ENCODE results near the gene SH3BGRL3.
A peak's percentile ranks its signal among the peaks of the same experiment; 100 is the strongest.
"Not testable (repeated sequence)": the region's sequence is repeated elsewhere in the genome, so short reads cannot be mapped to it uniquely, and the experiment has no call there.

SH3BGRL3 gene

DNA sequence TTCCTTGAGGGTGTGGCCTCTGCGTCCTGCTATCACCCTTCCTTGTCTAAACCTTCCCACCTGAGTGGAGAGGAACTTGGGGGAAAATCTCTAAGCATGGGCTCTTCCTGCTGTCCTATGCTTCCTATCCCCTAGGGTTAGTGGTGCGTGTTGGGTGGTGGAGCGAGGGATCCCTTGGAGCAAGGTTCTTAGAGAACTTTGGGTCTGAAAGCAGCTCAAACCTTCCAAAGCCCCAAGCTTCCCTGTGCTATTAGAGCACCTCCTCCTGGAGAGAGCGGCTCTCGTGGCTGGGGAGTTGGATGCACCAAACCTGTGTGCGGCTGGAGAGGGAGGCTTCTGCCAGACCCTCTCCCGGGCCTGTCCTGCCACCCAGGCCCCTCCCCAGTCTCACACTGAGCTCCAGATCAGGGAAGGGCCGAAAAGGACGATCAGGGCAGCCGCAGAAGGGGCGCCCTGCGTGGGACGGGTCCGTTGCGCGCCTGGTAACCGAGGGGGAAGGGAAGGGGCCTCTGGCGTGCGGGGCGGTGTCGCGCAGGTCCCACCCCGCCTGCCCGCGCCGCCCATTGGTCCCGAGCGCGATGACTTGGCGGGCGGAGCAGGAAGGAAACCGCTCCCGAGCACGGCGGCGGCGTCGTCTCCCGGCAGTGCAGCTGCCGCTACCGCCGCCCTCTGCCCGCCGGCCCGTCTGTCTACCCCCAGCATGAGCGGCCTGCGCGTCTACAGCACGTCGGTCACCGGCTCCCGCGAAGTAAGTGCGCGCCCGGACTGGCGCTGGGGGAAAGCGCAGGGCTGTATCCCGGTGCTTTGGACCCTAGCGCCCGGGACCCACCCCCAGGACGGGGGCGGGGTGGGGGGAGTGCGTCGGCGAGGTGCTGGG lies at the start of gene SH3BGRL3:
Gene SH3BGRL3 (plus strand): TSS at position 631 of the 877 bp plus-strand sequence. CDS start 70 bp downstream, at position 701.
- peak; percentile 86 for DNase-seq

DNA sequence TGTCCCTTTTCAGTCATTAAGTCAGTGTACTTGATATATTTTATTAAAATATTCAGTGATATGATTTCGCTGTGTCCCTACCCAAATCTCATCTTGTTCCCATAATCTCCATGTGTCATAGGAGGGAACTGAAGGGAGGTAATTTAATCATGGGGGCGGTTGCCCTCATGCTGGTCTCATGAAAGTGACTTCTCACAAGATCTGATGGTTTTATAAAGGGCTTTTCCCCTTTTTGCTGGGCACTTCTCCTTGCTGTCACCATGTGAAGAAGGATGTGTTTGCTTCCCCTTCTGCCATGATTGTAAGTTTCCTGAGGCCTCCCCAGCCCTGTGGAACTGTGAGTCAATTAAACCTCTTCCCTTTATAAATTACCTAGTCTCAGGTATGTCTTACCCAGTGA lies 49.2 kb upstream of the SH3BGRL3 start:
- DNase-seq = not testable (repeated sequence)

DNA sequence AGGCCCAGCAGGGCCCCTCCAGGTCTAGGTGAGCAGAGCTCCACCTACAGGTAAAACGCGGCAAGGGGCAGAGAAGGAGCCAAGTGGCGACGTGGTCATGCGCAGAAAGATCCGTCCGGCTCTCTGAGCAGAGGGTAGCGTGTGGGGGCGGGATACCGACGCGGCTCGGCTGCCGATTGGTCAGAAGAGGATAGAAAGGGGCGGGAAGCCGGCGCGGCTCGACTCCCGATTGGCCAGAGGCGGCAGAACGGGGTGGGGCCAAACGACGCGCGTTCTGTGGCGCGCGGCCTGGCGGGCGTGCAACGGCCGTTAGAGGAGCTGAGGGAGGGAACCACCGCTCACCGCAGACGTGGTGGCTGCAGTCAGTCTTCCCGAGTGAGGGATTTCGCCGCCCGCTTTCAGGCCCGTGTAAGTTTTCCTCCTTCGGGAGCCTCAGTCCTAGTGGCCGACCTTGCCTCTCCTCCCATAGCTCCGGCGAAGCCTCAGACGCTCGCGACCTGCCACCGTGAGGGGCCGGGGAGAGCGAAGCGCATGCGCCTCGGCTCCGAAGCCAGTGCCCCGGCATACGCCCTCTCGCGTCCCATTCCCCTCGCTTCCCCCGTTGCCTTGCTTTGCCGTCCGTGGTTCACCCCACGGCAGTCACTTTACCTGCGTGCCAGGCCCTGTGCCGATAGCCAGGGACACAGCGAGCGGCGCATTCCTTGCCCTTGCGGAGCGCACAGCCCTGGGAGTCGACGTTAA lies 45.8 kb upstream of the SH3BGRL3 start, which contains the start of gene CEP85:
Gene CEP85 (plus strand): TSS at position 298 of the 741 bp plus-strand sequence. CDS start 5,584 bp downstream, outside the sequence.
- DNase-seq = peak; percentile 98

DNA sequence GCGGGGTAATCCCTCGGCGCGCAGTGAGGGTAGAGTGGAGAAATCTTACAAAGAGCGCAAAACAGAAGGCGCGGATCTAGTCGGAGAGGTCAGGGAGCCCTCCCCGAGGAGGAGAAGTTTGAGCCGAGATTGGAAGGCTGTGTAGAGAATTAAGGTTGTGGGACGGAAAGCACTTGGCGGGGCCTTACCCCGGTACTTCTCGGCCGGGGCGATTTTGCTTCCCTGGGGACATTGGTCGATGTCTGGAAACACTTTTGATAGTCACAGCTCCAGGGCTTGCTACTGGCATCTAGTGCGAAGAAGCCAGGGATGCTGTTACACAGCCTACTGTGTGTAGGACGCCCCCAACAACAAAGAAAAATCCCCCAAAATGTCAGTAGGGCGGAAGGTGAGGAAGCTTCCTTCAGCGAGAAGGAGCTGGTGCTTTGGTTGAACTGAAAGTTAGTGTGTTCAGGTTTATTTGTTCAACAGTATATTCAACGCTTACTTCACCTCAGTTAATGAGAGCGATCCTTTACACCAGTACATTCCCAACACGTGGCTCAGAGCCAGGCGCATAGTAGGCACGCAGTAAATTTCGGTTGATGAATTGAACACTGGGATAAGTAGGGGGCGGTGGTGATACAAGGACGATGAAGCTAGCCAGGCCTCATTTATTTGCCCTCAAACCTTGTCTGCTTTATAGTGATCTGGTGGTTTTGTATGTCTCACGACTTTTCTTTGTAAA lies 45.1 kb upstream of the SH3BGRL3 start:
- no peak for DNase-seq

DNA sequence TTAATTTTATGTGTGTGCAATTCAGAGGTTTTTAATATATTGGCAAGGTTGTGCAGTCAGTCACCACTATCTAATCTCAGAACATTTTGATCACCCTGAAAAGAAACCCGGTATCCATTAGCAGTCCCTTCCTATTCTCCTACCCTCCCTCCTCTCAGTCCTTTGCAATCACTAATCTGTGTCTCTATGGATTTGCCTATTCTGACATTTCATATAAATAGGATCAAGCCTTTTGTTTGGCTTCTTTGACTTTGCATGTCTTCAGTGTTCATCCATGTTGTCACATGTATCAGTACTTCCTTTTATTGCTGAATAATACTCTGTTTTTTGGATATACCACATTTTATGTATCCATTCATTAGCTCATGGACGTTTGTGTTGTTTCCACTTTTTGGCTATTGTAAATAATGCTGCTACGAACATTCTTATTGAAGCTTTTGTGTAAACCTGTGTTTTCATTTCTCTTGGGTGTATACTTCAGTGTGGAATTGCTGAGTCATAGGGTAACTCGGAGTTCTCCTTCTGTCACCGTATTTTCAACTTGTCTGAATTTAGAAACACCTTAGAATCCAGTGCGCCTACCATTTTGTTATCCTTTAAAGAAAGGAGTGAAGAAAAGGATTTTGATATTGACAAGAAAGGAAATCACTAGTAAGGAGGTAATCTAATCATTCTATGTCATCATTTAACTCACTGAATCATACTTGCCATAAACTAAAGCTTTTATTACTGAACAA lies 42.5 kb upstream of the SH3BGRL3 start:
- no peak for DNase-seq

DNA sequence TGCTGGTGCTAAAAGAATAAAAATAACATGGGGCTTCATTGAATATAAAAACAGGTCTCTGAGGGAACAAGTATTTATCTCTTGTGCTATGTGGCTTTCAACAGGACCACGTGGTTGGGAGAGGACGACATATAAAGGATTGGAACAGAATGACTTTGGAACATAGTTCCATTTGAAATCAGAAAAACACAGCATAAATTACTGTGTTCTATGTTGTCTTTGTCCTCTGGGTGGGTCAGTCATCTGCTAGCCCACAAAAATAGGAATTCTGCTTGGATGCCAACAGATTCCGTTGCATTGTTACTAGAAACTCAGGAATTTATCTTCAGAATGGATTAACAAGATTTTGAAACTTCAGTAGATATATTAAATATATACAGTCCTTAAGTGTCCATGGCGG lies 40.0 kb upstream of the SH3BGRL3 start:
- DNase-seq = no peak

DNA sequence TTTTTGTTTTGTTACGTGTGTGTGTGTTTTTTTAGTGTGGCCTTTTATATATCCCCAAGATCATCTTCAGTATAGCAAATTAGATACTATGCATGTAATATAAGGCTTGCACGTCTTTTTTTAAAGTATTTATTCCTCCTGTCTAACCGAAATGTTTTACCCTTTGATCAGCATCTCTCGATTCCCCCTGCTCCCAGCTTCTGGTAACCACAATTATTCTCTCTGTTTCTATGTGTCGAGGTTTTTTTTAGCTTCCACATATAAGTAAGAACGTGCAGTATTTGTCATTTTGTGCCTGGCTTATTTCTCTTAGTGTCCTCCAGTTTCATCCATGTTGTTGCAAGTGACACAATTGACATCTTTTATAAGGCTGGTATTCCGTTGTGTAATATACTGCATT lies 27.2 kb upstream of the SH3BGRL3 start:
- no peak for DNase-seq

DNA sequence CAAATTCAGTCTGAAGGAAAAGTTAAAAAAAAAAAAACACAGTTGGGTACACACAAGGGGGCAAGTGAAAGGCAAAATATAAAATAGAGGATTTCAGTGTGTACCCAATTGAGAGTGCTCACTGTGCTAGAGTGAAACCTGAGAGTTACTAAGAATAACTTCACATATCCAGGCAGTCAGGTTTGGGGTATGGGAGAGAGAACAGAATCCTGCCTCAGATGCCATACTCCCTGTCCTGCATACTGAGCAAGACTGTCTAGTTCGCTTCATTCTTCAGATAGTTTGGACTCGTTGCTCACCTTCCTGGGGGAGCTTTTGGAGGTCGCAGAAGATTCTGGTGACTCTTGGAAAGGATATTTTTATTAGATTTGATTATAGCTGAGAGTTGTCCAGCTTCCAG lies 25.5 kb upstream of the SH3BGRL3 start:
- DNase-seq = no peak

DNA sequence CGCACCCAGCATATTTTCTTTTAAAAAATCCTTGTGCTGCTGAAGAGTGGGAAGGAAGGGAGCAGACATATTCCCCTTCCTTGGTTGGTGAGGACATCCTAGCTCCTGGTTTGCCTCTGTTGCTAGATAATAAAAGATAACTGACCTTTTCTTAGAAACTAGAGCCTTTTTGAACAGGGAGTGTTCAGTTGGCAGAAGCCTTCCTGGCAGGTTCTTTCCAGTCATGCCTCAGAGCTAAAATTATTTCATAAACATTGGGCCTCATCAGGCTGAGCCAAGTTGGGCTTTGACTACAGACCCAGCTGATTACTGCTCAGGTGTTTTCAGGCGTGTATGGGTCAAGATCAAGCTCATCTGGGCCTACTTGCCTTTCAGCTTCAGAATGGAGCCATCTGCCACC lies 22.7 kb upstream of the SH3BGRL3 start:
- no peak for DNase-seq

DNA sequence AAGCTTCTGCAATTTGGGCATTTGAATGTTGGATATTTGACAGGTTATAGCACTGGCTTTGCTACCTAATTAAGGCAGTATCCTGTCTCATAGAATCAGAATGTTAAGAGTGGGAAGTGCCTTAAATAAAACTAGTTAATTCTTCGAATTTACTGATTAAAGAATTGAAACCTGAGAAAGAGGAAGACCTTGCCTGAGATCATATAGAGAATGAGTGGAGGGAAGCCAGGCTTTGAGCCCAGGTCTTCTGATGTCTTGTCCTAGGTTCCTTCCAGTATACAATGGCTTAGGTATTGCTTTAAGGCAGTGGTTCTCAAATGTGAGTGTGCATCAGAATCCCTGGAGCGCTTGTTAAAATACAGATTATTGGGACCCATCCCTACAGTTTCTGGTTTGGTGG lies 20.9 kb upstream of the SH3BGRL3 start:
- DNase-seq = no peak

DNA sequence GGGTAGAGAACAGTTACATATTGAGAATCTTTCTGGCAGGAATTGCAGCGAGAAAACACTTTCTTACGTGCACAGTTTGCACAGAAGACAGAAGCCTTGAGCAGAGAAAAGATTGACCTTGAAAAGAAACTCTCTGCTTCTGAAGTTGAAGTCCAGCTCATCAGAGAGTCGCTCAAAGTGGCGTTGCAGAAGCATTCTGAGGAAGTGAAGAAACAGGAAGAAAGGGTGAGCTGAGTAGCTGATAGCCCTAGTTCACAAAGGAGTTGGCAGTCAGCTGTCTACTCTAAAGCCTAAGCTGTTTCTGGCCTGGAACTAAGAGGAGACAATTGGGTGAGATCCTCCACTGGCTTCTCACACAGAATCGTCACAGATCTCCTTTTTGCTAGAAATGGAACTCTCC lies 20.3 kb upstream of the SH3BGRL3 start:
- DNase-seq = no peak

DNA sequence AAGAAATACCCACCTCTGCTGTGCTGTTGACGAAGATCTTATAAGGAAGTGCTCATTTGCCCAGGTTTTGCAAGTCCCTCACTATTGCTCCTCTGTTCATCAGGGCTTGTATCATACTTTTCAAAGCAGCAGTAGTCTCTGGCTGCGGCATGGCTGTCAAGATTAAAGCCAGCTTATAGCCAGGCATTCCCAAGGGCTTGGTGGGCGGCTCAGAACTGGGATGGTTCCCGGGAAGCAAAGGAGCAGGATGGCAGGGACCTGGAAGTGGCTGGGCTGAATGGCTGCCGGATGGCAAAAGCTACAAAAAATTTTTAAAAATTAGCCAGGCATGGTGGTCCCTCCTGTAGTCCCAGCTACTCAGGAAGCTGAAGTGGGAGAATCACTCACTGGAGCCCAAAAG lies 16.7 kb upstream of the SH3BGRL3 start:
- no peak for DNase-seq

DNA sequence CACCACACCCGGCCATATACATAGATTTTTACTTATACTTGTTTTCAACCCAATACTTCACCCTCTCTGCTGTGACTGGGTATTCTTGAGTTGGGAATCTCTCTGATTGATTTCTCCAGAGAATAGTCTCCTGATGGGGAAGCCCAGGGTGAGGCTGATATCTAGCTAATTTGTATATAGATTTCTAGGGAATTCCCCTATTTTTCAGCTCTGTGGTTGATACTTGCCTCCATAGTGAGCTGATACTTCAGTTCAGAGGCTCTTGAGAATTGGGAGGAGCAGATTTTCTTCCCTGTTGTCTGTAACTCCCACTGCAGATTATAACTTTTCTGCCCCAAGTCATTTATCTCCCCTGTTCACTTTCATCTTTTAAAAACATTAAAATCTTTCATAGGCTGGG lies 14.5 kb upstream of the SH3BGRL3 start:
- no peak for DNase-seq

DNA sequence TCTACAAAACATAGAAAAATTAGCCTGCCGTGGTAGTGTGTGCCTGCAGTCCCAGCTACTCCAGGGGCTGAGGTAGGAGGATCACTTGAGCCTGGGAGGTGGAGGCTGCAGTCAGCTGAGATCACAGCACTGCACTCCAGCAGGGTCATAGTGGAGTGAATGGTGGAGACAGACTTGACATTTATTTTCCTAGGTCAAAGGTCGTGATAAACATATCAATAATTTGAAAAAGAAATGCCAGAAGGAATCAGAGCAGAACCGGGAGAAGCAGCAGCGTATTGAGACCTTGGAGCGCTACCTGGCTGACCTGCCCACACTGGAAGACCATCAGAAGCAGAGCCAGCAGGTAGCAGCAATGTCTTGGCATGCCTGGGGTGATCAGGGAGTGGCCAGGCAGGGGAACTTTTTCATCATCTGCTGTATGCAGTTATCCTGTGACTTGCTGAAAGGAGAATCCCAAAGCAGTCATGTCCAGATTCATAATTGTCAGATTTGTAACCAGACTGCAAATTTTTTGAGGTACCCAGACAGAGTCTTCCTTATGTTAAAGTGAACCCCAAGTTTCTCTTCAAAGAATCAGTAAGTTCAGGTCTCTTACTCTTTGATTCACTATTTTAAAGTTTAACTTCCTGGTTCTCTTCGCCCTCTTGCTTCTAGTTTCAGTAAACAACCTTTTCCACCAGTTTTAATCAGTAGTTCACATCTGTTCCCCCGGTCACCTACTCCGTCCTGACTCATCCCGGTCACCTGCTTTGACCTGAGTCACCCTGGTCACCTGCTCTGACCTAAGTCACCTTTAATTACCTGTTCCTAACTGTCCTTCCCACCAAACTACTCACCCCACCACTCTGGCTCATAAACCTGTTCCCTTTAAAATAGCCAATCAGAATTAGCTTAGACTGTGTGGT lies 11.3 kb upstream of the SH3BGRL3 start:
- DNase-seq = no peak

DNA sequence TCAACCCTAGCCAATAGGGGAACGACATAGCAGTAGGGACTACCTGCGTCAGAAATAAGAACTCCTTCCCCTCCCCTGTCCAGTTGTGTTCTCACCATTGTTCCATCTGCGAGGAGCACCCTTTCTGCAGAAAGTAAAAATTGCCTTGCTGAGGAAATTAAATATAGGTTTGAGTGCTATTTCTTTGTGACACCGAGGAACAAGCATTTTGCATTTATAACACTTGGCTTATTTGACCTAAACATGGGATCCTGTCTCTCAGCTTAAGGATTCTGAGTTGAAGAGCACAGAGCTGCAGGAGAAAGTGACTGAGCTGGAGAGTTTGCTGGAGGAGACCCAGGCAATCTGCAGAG lies 10.7 kb upstream of the SH3BGRL3 start:
- no peak for DNase-seq

DNA sequence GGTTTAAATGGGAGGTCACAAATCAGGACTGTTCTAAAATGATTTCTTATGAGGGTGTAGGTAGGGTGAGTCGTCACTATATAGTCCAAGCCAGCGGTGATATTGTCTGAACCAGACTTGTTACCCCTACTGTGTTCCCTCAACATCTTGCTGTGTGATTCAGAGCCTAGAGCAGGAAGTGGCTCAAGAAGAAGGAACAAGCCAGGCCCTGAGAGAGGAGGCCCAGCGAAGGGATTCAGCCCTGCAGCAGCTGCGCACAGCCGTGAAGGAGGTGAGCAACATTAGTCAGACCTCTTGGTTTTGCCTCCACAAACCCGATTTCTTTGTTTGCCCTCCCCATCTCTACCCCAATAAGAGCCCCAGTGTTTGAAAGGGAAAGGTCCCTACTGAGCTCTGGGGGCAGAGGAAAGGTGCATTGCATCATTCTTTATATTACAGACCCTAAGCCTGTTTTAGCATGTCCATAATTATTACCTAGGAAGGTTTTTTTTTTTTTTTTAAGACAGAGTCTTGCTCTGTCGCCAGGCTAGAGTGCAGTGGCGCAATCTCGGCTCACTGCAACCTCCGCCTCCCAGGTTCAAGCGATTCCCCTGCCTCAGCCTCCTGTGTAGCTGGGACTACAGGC lies 5.0 kb upstream of the SH3BGRL3 start:
- DNase-seq = no peak

DNA sequence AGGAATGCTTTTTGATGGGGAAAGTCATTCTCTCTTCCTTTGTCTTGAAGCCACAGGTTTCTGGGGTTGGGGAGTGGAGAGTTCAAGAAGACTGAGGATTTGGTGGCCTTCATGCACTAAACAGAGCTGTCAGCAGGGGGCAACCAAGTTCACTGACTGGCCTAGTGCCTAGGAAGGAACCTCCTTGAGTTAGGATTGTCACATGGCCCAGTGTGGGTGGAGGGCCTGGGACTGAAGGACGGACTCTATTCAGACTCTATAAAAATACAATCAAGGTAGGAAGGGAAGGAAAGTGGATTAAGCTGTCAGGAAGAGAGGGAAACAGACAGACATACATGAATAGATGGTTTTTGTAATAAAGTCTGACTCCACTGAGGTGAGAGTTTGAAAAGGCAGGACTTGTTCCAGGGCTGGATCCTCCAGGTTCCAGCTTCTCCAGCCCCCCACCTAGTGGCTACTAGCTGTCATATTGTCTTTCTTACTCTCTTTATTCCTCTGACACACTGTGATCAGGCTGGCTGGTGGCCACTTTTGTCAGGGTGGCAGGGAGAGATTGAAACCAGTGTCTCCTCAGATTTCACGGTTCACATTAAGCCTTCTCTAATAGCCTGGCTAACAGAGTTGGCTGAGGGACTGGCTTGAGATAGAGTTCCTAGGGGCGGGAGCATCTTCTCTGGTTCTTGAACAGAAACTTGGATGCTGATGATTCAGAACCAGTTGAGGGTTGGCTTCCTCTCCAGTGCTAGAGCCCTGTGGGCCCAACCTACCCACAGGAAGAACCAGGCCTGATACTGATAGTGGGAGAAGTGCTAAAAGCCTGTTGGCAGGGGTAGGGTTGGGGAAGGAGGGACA lies 4.1 kb upstream of the SH3BGRL3 start:
- peak; percentile 74 for DNase-seq

DNA sequence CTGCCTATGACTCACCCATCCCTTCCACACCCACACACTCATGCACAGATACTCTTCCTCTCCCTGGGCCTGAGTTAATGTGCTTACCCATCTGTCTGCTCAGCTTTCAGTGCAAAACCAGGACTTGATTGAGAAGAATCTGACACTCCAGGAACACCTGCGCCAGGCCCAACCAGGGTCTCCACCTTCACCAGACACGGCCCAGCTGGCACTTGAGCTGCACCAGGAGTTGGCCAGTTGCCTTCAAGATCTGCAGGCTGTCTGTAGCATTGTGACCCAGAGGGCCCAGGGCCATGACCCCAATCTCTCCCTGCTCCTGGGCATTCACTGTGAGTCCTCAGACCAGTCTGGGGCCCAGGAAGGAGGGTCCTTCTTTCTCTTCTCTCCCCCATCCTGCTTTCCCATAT lies 3.5 kb upstream of the SH3BGRL3 start:
- no peak for DNase-seq

DNA sequence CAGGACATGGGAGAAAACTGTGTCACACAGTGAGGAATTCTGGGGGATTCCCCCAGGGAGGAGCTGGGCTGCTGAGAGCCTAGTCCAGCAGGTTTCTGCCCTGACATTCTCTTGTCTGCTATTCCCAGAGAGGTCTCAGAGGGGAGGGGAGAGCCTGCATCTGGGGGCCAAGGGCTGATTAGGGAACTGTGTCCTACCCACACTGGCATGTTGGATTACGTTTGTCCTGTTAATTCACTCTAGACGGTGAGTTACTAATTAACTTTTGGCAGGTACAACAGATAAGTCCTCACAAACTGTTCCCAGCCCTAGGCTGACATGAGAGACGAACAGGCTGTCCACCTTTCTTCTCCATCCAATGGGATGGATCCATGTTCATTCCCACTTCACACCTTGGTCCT lies 2.6 kb upstream of the SH3BGRL3 start:
- DNase-seq = no peak

DNA sequence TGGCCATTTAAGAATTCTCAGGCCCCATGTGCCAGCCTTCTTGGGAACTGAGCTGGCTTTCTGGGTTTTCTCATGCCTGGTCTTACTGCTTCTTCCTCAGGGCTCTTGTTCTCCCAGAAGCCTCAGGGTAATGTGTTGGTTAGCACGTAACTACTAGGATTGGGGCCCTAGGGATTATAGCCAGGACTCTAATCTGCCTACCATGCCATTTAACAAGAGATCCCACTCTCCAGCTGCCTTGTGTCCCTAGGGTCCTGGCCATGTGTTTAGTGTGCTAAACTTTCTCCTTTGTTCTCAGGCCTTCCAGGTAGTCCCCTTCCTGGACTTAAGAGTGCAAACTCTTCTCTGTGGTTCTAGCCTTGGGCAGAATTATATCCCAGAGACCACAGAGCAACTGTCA lies 2.2 kb upstream of the SH3BGRL3 start:
- DNase-seq = no peak

Measured in stimulated activated CD4-positive, alpha-beta T cell treated with anti-CD3 and anti-CD28 coated beads, Interleukin-4, amount 100 ng/mL, for 1 hour (primary cell).